Panc1 (cell line): ENCODE results near the gene IL17D.

Experiments used
- TF ChIP-seq, protein P1 (sequence below): fragments of 450-650 bp; IDR thresholded peaks from 2 replicates; pipeline ENCODE4 v1.5.1; 2017; ENCODE audit warnings: mild to moderate bottlenecking
- TF ChIP-seq, protein P2 (sequence below), 2 experiments: IDR thresholded peaks; 2 replicates each; pipeline ENCODE4 v1.6.1; 2011 to 2012; ENCODE audit warnings: low read depth in 2 of 2, control low read depth in 1 of 2, low read length in 1 of 2, mild to moderate bottlenecking in 1 of 2, moderate library complexity in 1 of 2; ENCODE audit not compliant: insufficient read depth in 1 of 2

DNA sequence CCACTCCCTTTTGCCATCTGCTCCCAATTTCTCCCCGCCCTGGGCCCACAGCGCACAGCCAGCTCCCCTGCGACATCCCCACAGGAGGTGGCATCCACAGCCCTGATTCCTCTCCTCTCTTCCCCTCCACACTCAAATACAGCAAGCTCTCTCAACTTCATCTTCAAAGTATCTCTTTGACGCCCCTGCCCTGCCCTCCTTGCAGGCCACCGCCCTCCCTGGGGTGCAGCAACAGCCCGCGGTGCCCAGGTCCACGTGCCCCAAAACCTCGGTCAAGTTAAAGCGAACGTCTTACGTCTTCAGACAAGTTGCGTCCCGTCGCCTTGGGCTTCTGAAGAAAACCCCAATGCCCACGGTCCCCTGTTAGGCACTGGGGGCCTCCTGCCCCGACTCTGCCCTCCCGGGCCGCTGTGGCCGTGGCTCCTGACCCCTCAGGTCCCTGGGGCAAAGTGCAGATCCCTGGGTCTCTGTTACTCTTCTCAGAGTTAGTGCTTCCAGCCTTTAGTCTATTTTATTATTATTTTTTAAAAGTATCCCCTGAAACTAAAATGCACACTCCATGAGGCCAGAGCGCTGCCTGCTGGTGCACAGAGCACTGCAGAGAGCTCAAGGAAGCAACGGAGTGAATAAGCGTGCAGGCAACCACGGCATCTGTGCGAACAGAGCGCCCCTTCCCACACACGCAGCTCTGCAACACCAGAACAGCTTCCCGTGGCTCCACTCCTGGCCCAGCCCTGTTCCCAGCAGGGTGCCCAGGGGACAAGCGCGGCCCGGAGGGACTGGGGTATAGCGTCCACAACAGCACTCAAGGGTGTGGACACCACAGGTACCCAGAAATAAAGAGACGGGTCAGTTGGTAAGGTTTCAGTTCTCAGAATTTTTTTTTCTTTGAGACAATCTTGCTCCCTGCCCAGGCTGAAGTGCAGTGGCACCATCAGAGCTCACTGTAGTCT, 26.4 kb downstream of the IL17D start:
- TF ChIP-seq, protein P1, sequence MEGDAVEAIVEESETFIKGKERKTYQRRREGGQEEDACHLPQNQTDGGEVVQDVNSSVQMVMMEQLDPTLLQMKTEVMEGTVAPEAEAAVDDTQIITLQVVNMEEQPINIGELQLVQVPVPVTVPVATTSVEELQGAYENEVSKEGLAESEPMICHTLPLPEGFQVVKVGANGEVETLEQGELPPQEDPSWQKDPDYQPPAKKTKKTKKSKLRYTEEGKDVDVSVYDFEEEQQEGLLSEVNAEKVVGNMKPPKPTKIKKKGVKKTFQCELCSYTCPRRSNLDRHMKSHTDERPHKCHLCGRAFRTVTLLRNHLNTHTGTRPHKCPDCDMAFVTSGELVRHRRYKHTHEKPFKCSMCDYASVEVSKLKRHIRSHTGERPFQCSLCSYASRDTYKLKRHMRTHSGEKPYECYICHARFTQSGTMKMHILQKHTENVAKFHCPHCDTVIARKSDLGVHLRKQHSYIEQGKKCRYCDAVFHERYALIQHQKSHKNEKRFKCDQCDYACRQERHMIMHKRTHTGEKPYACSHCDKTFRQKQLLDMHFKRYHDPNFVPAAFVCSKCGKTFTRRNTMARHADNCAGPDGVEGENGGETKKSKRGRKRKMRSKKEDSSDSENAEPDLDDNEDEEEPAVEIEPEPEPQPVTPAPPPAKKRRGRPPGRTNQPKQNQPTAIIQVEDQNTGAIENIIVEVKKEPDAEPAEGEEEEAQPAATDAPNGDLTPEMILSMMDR, result no peak
- TF ChIP-seq, protein P2, sequence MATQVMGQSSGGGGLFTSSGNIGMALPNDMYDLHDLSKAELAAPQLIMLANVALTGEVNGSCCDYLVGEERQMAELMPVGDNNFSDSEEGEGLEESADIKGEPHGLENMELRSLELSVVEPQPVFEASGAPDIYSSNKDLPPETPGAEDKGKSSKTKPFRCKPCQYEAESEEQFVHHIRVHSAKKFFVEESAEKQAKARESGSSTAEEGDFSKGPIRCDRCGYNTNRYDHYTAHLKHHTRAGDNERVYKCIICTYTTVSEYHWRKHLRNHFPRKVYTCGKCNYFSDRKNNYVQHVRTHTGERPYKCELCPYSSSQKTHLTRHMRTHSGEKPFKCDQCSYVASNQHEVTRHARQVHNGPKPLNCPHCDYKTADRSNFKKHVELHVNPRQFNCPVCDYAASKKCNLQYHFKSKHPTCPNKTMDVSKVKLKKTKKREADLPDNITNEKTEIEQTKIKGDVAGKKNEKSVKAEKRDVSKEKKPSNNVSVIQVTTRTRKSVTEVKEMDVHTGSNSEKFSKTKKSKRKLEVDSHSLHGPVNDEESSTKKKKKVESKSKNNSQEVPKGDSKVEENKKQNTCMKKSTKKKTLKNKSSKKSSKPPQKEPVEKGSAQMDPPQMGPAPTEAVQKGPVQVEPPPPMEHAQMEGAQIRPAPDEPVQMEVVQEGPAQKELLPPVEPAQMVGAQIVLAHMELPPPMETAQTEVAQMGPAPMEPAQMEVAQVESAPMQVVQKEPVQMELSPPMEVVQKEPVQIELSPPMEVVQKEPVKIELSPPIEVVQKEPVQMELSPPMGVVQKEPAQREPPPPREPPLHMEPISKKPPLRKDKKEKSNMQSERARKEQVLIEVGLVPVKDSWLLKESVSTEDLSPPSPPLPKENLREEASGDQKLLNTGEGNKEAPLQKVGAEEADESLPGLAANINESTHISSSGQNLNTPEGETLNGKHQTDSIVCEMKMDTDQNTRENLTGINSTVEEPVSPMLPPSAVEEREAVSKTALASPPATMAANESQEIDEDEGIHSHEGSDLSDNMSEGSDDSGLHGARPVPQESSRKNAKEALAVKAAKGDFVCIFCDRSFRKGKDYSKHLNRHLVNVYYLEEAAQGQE (IDR thresholded peaks at IDR 0.05; ENCODE audit: insufficient read depth in 1 of 2, low read depth in 2 of 2, low read length in 1 of 2), result no peak
